HEK293T (cell line): ENCODE data around the gene LRRN3.

Experiments
- FOXK2 ChIP-seq: fragments of 450-650 bp; IDR thresholded peaks from 2 replicates; pipeline ENCODE4 v1.6.1; 2016; ENCODE audit warnings: mild to moderate bottlenecking
- SP1 ChIP-seq: fragments of 450-650 bp; IDR thresholded peaks from 2 replicates; pipeline ENCODE4 v1.6.1; 2017
- TF ChIP-seq, protein P1 (sequence below): fragments of 450-650 bp; IDR thresholded peaks from 2 replicates; pipeline ENCODE4 v1.6.1; 2016

- TF ChIP-seq SP1 (no peak), FOXK2 (no peak)
- TF ChIP-seq, protein P1, sequence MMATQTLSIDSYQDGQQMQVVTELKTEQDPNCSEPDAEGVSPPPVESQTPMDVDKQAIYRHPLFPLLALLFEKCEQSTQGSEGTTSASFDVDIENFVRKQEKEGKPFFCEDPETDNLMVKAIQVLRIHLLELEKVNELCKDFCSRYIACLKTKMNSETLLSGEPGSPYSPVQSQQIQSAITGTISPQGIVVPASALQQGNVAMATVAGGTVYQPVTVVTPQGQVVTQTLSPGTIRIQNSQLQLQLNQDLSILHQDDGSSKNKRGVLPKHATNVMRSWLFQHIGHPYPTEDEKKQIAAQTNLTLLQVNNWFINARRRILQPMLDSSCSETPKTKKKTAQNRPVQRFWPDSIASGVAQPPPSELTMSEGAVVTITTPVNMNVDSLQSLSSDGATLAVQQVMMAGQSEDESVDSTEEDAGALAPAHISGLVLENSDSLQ, result no peak
These were observed 71.8 kb downstream of the LRRN3 start for GRCh38 chr7:111162692-111163091.
